Stimulated activated CD4-positive, alpha-beta T cell treated with anti-CD3 and anti-CD28 coated beads, Interleukin-12 subunit alpha, Interleukin-12 subunit beta, amount 100 ng/mL, for 4 hours (primary cell): ENCODE results near the gene F13B.
"Not testable (repeated sequence)": the region's sequence is repeated elsewhere in the genome, so short reads cannot be mapped to it uniquely, and the experiment has no call there.

ENCODE experiments used
- DNase-seq: peaks from one replicate; pipeline ENCODE4 v3.0.0-alpha.2; 2020

Gene F13B

DNA sequence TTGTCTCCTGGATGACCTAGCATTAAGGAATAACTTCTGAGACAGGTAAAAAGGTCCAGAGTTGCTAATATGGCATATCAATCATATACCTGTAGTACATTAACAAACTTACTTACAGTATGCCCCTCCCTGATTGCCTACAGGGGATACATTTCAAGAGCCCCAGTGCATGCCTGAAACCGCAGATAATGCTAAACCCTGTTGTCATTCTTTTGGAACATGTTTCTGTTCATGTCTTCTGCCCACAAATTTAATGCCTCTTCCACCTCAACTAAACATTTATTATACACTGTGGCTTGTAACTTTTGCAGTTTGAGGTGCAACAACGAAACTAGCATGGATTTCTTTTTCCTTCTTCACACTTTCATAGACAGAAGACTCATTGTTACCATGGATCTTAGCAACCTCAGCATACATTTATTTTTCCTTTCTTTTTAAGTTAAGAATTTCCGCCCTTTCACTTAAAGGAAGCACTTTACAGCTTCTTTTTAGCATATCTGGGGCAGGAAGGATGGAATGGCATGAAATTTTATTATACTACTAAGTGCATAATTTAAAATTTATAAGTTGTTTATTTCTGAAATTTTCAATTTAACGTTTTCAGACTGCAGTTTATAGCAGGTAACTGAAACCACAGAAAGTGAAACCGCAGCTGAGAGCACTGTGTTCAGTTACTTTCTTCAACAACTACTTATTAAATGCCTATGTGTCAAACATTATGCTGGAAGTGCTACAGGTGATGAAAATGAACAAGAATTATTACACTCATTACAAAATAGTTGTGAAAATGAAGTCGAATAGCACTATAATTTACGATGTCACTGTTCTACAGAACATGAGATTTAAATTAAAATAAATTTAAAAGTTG is 25.3 kb downstream of the F13B start:
- no peak for DNase-seq

DNA sequence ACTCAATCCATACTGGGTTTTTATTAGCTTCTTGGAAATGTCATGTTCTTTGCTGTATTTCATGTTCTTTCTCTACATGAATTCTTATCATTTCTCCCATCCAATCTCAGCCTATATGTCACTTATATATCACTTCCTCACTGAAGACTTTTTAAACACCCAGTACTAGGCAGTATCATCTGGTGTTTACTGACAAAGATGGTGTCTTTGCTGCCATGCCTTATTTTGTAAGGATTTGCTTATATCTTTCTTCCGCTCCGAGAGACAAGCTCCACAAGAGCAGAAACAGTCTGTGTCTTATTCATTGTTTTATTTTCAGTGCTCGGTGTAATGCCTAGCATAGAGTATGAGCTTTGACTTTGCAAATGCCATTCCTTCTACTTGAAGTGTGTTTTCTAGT is 30.2 kb downstream of the F13B start:
- DNase-seq = no peak

DNA sequence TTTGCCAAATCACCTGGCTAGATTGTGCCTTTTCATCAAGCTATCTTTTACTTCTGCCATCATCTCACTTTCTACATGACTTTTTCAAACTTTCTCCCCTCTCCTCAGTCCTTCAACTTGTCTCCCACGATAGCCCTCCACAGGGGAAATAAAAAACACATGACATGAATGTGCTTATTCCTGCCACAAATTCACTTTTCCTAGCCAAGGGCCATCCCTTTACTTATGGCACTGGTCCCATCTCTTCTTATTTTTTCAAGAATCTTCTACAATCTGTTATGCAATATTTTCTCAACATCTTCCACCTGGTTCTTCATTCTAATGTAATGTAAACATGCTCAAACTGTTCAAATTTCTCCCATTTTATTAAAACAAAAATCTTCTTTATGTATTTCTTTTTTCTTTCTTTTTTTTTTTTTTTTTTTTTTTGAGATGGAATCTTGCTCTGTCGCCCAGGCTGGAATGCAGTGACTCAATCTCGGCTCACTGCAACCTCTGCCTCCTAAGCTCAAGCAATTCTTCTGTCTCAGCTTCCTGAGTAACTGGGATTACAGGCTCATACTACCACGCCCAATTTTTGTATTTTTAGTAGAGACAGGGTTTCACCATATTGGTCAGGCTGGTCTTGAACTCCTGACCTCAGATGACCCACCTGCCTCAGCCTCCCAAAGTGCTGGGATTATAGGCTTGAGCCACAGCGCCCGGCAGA is 32.3 kb downstream of the F13B start:
- DNase-seq = not testable (repeated sequence)

DNA sequence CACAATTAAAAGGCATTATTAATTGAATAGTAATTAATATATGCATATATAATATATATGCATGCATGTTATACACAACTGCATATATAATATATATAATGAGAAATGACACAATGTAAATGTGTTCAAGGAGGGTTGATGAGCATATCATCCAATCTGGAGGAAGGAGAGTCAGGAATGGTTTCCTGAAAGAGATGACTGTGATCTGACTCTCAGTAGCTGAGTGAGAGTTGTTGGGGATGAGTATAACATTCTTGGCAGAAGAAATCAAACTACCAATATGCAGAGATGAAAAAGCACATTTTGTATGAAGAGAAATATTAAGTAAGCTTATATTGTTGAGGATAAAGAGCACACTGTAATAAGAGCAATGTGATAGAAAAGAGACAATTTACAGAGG is 37.3 kb downstream of the F13B start:
- no peak for DNase-seq

DNA sequence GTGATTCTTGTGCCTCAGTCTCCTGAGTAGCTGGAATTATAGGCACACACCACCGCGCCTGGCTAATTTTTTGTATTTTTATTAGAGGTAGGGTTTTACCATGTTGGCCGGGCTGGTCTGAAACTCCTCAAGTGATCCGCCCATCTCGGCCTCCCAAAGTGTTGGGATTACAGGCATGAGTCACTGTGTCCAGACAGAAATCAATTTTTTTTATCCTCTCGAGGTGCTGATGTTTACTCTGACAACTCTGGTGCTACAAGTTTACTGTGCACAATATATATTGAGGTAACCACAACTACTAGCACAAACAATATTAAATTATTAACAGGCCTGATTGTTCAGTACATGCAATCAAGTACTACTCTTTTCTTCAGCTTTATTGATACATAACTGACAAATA is 39.7 kb downstream of the F13B start:
- DNase-seq = no peak

DNA sequence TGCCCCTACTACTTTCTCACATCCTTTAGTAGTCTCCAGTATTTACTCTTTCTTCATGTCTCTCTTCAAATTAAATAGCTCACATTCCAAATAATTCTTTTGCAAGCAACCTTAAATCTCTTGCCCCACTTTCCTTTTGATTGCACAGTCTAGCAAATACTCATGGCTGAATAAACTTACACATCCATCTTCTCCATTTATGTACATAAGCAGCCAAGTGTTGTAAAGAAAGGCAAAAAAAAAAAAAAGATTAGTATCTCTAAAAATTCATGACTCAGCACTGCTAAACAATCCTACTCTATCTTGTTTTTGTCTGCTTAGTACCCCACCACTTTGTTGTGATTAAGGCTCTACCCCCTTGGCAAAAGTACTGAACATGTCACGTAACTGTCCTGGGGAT is 42.6 kb downstream of the F13B start:
- no peak for DNase-seq

DNA sequence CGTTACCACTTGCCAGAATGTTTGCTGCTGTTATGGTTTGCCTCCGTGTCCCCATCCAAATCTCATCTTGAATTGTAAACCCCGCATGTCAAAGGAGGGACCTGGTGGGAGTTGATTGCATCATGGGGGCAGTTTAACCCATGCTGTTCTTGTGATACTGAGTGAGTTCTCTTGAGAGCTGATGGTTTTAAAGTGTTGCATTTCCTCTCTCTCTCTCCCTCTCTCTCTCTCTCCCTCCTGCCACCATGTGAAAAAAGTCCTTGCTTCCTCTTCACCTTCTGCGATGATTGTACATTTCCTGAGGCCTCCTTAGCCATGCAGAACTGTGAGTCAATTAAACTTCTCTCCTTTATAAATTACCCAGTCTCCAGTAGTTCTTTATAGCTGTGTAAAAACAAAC is 45.3 kb downstream of the F13B start:
- DNase-seq = no peak

DNA sequence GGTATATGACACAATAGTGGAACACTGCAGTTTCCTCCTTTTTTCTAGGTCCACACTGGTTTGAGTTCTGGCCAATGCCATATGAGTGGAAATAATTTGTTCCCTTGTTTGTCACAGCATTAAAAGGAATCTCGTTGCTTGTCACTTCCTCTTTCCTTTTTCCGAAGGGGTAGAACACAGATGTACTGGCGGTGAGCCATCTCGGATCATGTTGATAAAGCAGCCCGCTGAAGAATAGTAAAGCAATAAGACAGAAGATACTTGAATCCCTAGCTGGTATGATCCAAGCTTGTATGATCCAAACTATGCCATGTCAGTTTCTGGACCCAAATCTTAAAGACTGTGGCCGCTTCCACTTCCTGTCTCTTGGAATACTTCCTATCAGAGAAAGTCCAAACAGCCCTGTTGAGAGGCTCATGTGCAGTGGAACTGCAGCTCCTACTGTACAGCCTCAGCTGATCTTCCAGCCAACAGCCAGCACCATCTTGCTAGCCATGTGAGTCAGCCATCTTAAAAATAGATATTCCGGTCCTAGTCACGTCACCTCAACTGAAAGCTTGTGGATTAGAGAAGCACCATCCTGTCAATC is 49.4 kb downstream of the F13B start:
- DNase-seq = no peak

DNA sequence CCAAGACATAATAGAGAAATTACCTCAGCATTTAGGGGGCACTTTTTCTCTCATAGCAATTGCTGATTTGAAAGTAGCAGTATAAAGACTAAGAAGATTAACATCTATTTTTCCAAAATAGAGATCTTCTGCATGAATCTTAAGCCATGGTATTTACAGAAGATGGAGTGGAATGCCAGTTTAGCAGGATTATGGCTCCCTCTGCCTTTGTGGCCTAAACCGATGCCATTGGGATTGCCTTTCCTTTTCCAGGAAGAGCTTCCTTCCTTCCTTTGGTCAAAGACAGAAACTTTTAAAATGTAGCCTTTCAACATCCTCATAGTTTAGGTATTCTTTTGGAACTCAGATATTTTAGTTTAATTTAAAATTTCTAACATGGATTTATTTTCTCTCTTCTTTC is 50.3 kb downstream of the F13B start:
- DNase-seq = no peak

DNA sequence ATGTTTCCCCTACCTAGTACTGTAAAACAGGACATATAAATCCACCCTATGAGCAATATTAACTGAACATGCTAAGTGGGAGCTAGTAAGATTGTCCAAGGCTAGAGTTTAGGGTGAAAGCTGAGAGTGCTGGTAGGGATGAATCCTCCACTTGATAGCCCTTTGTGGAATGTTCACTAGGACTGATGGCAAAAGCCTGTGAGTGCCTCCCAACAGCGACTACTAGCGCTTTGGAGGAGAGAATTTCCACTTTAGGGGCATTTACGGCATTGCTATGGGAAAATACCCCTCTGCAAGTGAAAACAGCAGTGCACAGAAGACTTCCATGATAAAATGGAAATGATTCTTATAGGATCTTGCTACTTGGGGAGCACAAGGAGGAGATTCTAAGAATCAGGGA is 53.8 kb downstream of the F13B start:
- DNase-seq = no peak

DNA sequence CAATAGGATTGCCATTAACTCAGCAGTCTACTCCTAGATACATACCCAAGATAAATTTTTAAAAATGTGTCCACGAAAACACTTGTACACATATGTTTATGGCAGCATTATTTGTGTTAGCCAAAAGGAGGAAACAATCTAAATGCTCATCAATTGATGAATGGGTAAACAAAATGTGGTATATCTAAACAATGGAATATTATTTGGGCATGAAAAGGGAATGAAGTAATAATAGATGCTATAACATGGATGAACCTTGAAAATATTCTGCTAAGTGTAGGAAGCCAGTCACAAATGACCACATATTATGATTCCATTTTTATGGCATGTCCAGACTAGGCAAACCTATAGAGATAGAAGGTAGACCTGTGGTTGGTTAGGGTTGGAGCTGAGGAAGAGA is 55.4 kb downstream of the F13B start:
- no peak for DNase-seq

DNA sequence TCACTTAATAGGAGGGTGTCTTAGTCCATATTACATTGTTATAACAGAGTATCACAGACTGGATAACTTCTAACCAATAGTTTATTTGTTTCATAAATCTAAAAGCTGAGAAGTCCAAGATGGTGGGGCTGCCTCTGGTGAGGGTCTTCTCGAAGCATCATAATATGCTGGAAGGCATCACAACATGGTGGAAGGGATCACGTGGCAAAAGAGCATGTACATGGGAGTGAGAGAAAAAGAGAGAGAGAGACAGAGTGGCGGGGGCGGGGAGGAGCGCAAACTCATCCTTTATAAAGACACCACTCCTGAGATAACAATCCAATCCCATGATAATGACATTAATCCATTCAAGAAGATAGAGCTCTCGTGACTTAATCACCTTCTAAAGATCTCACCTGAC is 58.2 kb downstream of the F13B start:
- DNase-seq = no peak

DNA sequence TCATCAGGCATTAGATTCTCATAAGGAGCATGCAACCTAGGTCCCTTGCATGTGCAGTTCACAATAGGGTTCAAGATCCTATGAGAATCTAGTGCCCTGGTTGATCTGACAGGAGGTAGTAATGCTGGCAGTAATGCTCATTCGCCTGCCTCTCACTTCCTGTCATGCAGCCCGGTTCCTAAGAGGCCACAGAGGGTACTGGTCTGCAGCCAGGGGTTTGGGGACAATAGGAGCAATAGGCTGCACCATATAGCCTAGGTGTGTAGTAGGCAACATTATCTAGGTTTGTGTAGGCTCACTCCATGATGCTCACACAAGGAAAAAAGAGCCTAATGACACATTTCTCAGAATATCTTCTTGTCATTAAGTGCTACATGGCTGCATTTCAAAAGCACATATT is 63.9 kb downstream of the F13B start:
- no peak for DNase-seq

DNA sequence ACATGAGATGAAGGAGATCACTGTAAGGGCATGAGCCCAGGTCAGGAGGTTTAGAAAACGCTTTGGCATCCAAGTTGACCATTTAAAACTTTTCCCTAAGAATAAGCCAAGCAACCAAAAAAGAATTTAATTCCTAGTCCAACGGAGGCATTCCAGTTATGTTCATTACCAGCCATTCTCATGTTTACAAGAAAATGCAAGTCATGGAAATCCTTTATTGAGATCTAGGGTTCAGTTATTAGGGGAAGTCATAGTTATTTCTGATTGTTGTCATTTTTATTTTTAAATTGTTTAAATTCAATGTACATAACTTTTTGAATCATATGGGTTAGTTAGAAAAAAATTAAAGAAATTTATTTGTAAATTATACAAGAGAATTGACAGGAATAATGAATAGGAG is 65.2 kb downstream of the F13B start:
- DNase-seq = no peak

DNA sequence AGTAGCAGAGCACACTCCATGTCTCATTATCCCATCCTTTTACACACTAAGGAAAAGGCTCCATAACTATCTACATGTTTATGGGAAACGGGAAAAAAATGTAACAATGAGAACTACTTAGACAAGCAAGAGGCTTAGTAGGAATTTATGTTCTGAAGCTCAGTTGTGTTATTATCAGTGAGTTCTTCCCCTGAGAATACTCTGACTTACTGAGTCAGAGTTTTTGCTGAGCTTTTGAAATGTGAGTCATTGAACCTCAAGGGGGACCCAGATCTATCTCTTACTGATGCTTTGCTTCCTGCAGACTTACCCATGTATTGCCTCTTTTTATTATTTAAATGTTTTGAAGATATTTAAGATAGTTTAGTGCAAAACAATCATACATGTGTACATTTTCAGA is 69.6 kb downstream of the F13B start:
- no peak for DNase-seq

DNA sequence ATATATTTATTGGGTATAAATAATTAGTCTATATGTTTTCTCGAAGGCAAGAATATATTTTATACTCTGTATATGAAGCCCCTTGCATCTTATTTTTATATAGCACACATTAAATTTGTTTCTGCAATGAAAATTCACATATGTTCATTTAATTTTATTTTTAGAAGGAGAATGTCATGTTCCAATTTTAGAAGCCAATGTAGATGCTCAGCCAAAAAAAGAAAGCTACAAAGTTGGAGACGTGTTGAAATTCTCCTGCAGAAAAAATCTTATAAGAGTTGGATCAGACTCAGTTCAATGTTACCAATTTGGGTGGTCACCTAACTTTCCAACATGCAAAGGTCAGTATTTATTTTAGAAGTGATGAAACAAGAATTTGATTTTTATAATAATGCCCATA is 73.1 kb downstream of the F13B start:
- DNase-seq = no peak

DNA sequence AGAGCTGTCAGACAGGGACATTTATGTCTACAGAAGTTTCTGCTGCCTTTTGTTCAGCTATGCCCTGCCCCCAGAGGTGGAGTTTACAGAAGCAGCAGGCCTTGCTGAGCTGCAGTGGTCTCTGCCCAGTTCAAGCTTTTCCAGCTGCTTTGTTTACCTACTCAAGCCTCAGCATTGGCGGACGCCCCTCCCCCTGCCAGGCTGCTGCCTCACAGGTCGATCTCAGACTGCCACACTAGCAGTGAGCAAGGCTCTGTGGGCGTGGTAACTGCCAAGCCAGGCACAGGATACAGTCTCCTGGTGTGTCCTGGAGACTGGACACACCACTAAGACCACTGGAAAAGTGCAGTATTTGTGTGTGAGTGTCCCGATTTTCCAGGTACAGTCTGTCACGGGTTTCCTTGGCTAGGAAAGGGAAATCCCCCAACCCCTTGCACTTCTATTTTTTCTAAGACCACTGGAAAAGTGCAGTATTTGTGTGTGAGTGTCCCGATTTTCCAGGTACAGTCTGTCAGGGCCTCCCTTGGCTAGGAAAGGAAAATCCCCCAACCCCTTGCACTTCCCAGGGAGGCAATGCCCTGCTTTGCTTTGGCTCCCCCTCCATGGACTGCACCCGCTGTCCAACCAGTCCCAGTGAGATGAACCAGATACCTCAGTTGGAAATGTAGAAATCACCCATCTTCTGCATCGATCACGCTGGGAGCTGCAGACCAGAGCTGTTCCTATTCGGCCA is 75.0 kb downstream of the F13B start:
- not testable (repeated sequence) for DNase-seq
